ENCODE data around the gene MYL6.
A peak's percentile ranks its signal among the peaks of the same experiment; 100 is the strongest.

The MYL6 gene

GRCh38 chr12:56117778-56118687 is 40.1 kb upstream of the MYL6 start, which contains the start of gene ZC3H10:
ZC3H10 (plus strand) TSS chr12:56118266; CDS start chr12:56120563, 2,297 bp downstream.
- in situ Hi-C loops (cut with MboI; ENCODE audit: low pct_unique_long_range_greater_than_20kb, low sequenced_read_pairs, unreplicated experiment), result no loop called here
- peak; percentile 55 for TF ChIP-seq CTCF (IDR thresholded peaks at IDR 0.05; ENCODE audit: extremely low read depth, insufficient read depth, missing control alignments)
- DNase-seq (ENCODE audit: low spot score), result peak; percentile 96

GRCh38 chr12:56118688-56119357 is 39.3 kb upstream of the MYL6 start:
- TF ChIP-seq CTCF (IDR thresholded peaks at IDR 0.05; ENCODE audit: extremely low read depth, insufficient read depth, missing control alignments), result no peak
- DNase-seq (ENCODE audit: low spot score), result no peak
- in situ Hi-C loops (cut with MboI; ENCODE audit: low pct_unique_long_range_greater_than_20kb, low sequenced_read_pairs, unreplicated experiment), result no loop called here

- DNase-seq (ENCODE audit: low spot score), result peak; percentile 75
- in situ Hi-C loops (cut with MboI; ENCODE audit: low pct_unique_long_range_greater_than_20kb, low sequenced_read_pairs, unreplicated experiment), result no loop called here
- peak; percentile 77 for TF ChIP-seq CTCF (IDR thresholded peaks at IDR 0.05; ENCODE audit: extremely low read depth, insufficient read depth, missing control alignments)
These were observed 38.8 kb upstream of the MYL6 start for GRCh38 chr12:56119361-56119796.

- TF ChIP-seq CTCF (IDR thresholded peaks at IDR 0.05; ENCODE audit: extremely low read depth, insufficient read depth, missing control alignments), result no peak
- DNase-seq (ENCODE audit: low spot score), result no peak
- in situ Hi-C loops (cut with MboI; ENCODE audit: low pct_unique_long_range_greater_than_20kb, low sequenced_read_pairs, unreplicated experiment), result no loop called here
These were observed 37.9 kb upstream of the MYL6 start for GRCh38 chr12:56120158-56120846.

GRCh38 chr12:56121204-56121870 is 36.8 kb upstream of the MYL6 start:
- no peak for DNase-seq (ENCODE audit: low spot score)
- in situ Hi-C loops (cut with MboI; ENCODE audit: low pct_unique_long_range_greater_than_20kb, low sequenced_read_pairs, unreplicated experiment), result no loop called here
- no peak for TF ChIP-seq CTCF (IDR thresholded peaks at IDR 0.05; ENCODE audit: extremely low read depth, insufficient read depth, missing control alignments)

GRCh38 chr12:56122637-56123036 is 35.5 kb upstream of the MYL6 start:
- in situ Hi-C loops (cut with MboI; ENCODE audit: low pct_unique_long_range_greater_than_20kb, low sequenced_read_pairs, unreplicated experiment), result no loop called here
- no peak for DNase-seq (ENCODE audit: low spot score)
- no peak for TF ChIP-seq CTCF (IDR thresholded peaks at IDR 0.05; ENCODE audit: extremely low read depth, insufficient read depth, missing control alignments)
